ENCODE results near the gene MTA3. TPM values are rescaled to one million over a fixed set of nuclear protein-coding genes. Genes with fewer than 3 reads are reported as not detected.
"Not testable (repeated sequence)": the region's sequence is repeated elsewhere in the genome, so short reads cannot be mapped to it uniquely, and the experiment has no call there.

Gene MTA3
- total RNA-seq, 1 donor from 2014 or later, result 37.0 TPM

DNA sequence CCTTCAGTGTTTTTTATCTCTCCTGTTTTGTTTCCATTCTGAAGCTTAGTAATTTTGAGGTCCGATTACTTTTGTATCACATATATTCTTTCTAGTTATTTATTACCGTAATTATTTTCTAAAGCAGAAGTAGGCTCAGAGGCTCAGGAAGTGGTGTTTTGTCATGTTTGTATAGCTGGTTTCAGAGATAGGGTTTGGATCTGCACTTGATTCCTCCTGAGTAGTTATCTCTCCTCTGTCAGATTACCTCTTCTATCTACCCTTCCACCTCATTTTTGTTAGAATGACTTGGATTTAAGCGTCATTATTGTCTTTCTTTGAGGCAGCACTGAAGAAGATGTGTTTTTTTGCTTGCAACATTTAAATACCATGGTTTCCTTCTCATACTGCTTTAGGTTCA, 95.4 kb downstream of the MTA3 start:
- DNase-seq, result no peak

DNA sequence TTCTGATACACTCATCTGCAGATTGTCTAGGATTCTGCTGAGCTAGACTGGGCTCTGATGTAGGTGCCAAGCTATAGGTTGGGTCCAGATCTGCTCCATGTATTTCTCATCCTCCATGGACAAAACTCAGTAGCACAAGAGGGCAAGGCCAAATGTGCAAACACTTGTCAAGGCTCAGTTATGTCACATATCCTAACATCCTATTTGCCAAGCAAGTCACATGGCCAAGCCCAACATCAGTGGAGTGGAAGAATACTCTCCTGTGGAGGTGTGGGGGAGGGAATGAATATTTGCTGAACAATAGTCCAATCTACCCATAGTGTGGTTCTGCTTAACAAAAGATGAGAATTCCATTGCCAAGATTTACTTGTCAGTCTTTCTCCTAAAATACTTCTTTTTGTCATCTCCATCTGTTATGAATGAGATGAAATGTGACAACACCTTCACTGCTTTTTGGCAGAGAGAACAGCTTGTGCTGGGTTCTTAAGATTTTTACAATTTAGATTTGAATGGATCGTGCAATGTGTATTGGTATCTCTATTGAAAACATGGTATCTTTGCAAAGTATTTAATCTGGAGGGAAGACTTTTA, 105.7 kb downstream of the MTA3 start:
- no peak for DNase-seq

DNA sequence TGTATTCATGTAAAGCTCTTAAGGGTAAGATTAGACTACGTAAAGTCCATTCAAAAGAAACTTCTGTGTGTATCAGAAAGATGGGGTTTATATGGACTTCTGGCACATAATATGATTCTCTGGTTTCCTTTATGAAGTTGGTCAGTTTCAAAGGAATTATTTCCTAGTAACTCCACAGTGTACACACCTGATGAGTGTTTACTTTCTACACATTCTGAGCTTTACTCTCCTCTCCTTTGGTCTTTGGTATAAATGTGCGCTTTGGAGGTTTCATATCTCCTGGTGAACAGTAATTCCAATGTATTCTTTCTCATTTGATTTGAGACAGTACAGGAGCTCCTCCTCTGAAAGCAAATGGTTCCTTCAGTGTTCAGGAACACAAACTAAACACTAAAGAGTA, 107.4 kb downstream of the MTA3 start:
- no peak for DNase-seq

DNA sequence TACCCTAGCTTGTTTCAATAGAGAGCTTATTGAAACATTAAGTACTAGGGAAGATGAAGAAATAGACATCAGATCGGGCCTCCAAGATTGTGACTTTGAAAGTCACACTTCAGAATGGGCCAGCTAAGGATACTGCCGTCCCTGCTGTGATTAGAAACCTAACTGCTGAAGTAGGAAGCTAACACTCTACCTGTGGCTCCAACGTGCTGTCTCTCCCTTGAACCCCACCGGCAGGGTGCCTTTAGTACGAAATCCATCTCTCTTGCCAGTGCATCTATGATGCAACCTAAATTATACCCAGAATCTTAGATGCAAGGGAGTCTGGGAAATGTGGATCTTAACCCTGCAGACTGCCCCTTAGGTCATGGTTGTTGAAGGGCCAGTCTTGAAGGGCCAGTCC, 116.9 kb downstream of the MTA3 start:
- DNase-seq, result no peak

DNA sequence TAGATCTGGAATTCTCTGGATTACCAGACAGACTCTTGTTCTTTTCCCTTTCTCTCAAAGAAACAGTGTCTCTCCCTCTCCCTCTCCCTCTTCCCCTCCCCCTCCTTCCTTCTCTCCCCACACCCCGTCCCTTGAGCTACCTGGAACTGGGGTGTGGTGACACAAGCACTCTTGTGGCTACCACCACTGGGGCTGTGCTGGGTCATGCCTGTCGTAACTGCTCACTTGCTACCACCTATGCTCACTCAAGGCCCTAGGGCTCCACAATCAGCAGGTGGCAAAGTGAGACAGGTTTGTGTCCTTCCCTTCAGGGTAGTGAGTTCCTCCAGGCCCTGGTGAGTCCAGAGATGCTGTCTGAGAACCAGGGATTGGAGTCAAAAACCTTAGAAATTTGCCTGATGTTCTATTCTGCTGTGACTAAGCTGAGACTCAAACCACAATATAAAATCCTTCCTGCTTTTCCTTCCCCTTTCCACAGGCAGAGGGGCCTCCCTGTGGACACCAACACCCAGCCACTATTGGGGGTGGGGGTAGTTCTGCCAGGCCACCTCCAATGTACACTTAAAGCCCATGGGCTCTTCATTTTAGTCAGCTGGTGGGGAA, 124.7 kb downstream of the MTA3 start:
- DNase-seq, result no peak

DNA sequence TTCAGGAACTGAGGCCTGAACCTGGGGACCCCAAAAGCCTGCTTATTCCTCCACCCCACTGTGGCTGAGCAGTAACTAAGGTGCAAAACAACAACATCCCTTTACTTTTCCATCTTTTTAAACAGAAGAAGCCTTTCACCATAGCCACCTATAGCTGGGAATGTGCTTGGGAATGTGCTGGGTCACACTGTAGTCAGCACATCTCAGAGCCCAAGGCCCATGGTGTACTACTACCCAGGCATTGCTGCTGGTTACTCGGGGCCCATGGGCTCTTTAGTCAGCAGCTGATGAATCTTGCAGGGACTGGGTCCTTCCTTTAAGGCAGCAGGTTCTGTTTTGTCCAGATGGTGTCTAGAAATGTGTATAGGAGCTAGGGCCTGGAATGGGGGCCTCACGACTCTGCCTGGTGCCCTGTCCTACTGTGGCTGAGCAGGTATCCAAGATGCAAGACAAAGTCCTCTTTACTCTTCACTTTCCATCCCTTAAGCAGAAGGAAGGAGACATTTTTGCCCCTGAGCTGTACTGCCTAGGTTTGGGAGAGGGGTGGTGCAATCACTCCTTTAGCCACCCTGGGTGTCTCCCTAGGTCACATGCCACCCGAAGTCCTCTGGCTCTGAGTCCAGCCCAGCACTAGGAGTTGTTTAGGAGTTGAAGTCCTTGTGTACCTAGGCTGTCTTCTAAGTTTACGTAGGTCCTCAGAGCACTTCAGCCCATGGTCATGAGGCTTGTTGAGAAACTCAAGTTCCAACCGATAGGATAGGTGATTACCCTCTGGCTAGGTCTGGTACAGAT, 125.5 kb downstream of the MTA3 start:
- DNase-seq, result no peak

DNA sequence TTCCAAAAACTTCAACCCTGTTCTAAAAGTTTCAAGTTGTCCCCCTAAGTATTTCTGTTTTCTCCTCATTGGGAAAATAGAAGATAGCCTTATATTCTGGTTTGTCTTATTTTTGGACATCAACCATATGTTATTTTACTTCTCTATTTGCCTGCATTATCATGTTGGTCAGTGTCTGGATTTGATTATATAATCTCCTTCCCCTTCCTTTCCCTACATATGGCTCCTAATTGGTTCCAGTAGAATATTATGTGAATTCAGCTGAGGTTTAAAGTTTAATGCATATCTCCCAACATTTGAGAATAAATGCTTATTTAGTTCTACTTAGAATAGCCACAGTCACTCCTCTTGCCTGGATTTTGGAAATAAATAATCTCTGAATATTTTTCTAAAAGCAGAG, 128.6 kb downstream of the MTA3 start:
- no peak for DNase-seq

DNA sequence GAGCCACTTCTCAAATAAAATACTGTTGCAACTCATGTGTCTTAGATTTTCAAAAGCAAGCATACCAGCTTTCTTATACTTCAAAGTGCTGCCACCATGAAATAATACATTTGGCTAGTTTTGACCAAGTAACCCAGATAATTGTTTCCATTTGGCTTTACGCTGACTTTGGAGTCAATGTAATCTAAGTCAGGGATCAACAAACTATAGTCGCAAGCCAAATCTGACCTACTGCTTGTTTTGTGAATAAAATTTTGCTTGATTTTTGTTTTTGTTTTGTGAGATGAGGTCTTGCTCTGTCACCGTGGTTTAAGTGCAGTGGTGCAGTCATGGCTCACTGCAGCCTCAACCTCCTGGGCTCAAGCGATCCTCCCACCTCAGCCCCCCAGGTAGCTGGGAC, 130.5 kb downstream of the MTA3 start:
- DNase-seq, result no peak

DNA sequence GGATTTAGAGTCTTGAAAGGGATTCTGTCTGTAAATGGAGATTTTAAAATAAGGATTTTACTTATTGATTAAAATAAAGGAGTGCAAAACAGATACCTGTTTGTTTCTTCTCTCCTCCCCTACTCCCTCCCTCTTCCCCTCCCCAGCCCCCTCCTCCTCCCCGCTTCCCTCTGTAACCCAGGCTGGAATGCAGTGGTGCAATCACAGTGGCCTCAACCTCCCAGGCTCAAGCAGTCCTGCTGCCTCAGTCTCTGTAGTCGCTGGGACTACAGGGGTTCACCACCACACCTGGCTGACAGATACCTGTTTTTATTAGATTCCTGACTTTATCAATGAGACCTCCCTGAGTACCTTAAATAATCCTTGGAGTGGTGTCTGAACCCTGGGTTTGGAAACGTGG, 138.4 kb downstream of the MTA3 start:
- DNase-seq, result no peak

DNA sequence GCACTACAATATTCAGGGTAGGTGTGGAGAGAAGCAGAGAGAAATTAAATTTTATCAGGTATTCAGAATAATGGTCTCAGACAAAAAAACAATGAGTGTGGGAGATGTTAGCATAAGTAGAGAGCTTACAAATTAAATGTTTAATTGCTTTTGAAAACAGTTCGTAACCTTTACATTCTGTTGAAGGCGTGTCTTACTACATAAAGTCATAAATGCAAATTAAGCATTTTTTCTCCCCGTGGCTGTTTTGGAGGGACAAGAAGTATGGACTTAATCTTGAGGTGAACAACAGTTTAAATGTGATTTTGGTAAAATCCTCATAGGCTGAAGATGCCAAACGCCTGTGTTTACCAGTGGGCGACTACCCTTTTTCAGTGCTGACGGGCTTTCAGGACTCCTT, 139.7 kb downstream of the MTA3 start:
- no peak for DNase-seq

DNA sequence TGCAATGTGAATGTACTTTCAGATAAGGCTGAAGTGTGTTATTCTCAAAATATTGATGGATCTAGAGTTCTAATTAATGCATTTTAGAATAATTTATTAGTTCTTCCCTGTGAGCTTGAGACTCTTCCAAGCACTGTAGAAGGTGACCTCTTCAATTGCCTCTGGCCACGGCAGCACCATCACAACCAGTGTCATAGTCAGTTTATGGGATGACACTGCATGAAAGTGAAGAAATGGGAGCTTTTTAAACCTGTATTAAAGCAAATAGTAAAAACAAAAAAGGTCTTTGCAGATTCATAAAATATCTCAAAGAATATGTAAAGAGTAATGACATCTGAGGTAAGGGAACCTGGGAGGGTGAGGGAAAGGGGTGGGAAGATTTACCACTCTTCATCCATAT, 143.5 kb downstream of the MTA3 start:
- no peak for DNase-seq

DNA sequence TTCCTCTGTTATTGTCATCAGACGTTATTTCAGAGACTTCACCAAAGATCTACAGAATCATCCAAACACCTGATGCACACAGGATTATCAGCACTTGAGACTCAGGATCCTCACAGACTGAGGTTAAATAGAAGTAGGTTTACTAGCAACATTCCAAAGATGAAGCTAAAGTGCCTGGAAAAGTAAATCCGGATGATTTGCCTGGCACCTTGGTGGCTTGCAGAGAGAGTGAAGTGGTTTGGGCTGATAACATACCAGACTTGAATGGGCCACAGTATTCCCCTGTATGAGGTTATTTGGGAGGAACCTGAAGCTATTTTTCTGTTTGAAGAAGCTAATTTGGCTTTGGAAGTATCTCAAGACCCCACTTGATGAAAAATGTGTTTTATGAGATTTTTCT, 144.5 kb downstream of the MTA3 start:
- no peak for DNase-seq

DNA sequence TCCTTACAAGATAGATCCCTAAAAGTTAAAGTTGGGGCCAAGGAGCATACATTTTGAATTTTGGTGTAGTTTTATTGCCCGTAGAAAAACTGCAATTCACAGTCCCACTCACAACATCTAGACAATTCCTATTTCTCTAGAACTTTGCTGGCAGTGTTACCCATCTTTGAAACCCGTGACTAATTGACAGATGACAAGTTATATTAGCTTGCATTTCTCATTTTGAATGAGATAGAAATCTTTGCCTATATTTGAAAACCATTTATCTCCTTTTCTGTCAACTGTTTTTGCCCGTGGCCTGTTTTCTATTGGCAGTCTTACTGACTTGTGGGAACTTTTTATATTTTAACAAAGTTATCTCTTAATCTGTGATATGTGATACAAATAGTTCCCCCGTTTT, 145.5 kb downstream of the MTA3 start:
- no peak for DNase-seq

DNA sequence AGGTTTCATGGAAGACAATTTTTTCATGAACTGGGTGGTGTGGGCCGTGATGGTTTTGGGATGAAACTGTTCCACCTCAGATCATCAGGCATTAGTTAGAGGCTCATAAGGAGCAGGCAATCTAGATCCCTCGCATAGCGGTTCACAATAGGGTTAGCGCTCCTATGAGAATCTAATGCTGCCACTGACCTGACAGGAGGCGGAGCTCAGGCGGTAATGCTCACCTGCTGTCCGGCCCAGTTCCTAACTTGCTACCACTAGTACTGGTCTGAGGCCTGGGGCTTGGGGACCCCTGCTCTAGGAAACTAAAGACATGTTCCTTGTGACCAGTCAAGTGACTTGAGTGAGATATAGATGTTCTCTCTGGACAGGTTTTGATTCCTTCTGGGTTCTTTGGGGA, 146.3 kb downstream of the MTA3 start:
- no peak for DNase-seq

DNA sequence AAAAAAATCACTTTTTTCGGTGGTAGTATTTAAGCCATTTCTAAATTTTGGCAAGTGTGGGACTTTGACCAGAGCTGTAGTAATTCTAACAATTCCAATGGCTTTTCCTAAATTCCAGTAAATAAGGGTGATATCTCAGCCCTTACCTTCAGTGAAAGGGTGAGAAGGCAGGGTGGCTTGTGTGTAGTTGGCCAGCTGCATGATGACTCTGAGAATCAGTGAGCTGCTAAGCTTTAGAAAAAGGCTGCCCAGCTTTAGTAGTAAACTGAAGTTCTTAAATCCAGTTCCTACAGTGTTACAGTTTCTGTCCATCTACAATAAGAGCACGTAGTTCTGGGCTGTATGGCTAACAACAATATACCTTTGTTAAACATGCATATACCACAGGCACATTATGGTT, 153.5 kb downstream of the MTA3 start:
- DNase-seq, result no peak

DNA sequence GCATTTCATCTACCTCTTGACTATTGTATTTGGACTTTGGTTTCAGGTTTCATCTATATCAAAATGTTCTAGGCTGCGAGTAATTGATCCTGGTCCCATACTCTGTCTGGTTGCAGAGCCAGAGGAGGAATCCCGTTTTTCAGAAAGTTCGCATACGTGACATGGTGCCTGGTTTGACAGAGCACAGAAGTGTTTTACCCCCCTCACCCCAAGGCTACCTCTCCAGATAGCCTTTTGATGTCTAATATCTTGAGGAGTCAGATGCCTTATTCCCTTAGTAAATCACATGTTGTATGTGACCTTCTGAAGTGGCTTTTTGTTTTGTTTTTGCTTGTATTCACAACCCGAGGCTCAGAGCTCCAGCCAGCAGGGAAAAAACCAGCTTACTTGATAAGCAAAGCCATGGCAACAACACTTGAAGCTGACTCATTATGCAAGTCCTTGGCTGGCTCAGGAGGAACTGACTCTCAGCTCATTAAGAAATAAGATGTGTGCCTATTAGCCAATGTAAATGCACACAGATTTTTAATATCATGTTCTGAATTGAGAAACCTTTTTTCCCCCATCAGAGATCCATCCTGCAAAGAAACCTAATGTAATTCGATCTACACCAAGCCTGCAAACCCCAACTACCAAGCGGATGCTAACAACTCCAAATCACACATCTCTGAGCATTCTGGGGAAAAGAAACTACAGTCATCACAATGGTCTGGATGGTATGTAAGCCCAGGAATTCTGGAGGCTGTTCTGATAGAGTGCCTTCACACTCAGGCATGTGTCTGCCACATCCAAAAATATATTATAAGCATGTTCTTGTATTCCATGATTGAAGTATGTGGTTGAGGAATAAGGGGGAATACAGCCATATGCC, 154.1 kb downstream of the MTA3 start:
- peak; percentile 5 for DNase-seq

DNA sequence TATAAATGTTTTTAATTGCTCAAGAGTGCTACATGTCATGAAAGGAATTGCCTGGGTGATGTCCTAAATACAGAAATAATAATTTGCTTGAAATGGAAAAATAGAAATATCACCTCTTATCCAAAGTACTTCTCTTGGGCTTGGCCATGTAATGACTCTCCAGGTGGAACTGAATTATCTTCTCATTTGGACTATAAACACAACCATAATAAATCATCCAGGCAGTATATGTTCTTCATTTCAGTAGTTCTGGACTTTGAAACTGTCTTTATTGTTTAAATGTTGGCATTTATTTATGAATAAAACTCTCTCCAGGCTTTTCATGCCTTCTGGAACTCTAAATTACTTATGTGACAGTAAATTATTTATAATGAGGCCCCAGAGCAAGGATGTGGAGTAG, 155.0 kb downstream of the MTA3 start:
- DNase-seq, result no peak

DNA sequence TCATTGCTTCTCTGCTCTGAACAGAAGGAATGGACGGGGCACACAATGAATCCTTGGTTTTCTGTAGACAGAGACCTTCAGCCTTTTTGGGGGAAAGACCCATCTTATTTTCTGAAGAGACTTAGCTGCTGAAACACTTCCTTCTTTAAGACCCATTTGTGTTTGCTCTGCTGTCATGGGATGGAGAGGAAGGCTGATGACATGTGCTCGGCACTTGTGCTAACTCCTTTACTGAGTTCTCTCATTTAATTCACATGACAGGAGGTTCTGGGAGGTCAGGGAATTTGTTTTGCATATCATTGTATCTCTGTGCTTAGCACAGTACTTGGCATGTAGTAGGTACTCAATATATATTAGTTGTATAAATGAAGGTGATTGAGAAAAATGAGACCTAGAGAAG, 156.5 kb downstream of the MTA3 start:
- no peak for DNase-seq

DNA sequence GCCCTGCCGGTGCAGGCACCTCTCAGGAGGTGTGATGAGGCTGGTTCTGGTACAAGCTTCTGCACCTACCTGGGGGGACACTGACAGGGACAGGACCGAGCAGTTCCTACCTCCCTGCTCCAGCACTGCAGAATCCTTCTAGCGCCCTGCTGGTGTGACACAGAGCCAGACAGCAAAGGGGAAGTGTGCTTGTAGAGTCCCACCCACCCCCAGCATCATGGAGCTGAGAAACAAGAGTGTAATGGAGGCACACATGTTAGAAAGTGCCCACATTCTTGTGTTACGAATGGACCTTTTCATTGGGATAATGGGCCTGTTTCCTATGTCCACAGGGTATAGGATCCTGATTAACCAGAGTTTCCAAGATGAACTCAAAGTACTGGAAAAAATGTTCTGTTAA, 157.2 kb downstream of the MTA3 start:
- DNase-seq, result no peak

DNA sequence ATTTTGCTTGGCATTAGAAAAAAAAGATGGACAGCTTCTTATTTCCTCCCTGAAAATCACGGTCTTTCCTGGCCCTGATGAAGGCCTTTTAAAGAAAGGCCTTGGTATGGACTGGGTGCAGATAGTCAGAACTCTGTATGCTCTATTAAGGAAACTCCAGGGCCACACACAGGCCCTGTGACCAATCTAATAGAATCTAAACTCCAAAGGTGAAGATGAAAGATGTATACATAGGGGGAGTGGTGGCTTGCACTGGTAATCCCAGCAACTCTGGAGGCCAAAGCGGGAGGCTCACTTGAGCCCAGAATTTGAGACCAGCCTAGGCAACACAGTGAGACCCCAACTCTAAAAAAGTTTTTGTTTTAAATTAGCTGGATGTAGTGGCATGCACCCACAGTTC, 158.2 kb downstream of the MTA3 start:
- DNase-seq, result no peak

DNA sequence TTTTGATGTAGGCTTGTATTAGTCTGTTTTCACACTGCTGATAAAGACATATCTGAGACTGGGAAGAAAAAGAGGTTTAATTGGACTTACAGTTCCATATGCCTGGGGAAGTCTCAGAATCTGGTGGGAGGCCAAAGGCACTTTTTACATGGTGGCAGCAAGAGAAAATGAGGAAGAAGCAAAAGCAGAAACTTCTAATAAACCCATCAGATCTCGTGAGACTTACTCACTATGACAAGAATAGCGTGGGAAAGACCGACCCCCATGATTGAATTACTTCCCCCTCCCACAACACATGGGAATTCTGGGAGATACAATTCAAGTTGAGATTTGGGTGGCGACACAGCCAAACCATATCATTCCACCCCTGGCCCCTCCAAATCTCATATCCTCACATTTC, 162.9 kb downstream of the MTA3 start:
- DNase-seq, result not testable (repeated sequence)

DNA sequence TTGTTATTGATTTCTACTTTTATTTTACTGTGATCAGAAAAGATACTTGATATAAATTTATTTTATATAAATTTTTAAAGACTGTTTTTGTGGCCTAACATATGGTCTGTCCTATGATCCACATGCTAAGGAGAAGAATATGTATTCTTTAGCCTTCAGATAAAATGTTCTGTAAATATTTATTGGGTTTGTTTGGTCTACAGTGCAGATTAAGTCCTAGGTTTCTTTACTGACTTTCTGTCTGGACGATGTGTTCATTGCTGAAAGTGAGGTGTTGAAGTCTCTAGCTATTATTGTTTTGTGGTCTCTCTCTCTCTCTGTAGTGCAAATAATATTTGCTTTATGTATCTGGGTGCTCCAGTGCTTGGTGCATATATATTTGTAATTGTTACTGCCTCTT, 165.4 kb downstream of the MTA3 start:
- DNase-seq, result no peak

All from occipital lobe (tissue), 2 donors.